ENCODE data around the gene ADCY10. TPM values are rescaled to one million over a fixed set of nuclear protein-coding genes. Genes with fewer than 3 reads are reported as not detected.

ADCY10 gene
- total RNA-seq, 1 donor from 2014 or later, result 0.27 TPM

- H3K4me1 ChIP-seq (ENCODE audit: insufficient read depth, low read length), result peaks cover 10% of the 10 kb centered on the region
- DNase-seq (ENCODE audit: low read depth), result no peak
- peak overlapping the region; percentile 53 for H3K27ac Mint-ChIP-seq (ENCODE audit: unreplicated experiment)
- H3K9me3 ChIP-seq (ENCODE audit: insufficient read depth, low read depth, low read length), result no peaks in the 10 kb centered on the region
- no peak overlapping the region for H3K27ac ChIP-seq (ENCODE audit: low read depth, low read length)
- peaks cover 3% of the 10 kb centered on the region for H4K20me1 ChIP-seq (ENCODE audit: insufficient read depth, low read length)
- no peak overlapping the region for H2AFZ ChIP-seq (ENCODE audit: low read depth, low read length)
- no peak overlapping the region for H3K4me3 ChIP-seq (ENCODE audit: insufficient read depth, low read depth, low read length)
- H3K79me2 ChIP-seq (ENCODE audit: insufficient read depth, low read length), result no peaks in the 10 kb centered on the region
- peaks cover 10% of the 10 kb centered on the region for H3K36me3 ChIP-seq (ENCODE audit: insufficient read depth, low read length)
- H3K27me3 ChIP-seq (ENCODE audit: insufficient read depth, low read length), result no peaks in the 10 kb centered on the region
- peak overlapping the region; percentile 19 for H3K9ac ChIP-seq (ENCODE audit: low read length)
- no peaks in the 10 kb centered on the region for H3K9me3 Mint-ChIP-seq (ENCODE audit: unreplicated experiment)
- no peak for FAIRE-seq
- peaks cover 34% of the 10 kb centered on the region for H3K36me3 Mint-ChIP-seq (ENCODE audit: low read depth, unreplicated experiment)
- no peak overlapping the region for H3K4me3 Mint-ChIP-seq (ENCODE audit: unreplicated experiment)
- H3K27me3 Mint-ChIP-seq (ENCODE audit: low read depth, unreplicated experiment), result no peaks in the 10 kb centered on the region
- peaks cover 5% of the 10 kb centered on the region for H3K4me1 Mint-ChIP-seq (ENCODE audit: low read depth, unreplicated experiment)
- TF ChIP-seq EZH2 (IDR thresholded peaks at IDR 0.05; ENCODE audit: insufficient read depth, low read length) (no peak), CTCF (IDR thresholded peaks at IDR 0.05; ENCODE audit: insufficient read depth, low read depth, low read length) (no peak)
- no peak overlapping the region for H3K4me2 ChIP-seq (ENCODE audit: low read length)
Observed at GRCh38 chr1:167790117-167790516, 123.8 kb downstream of the ADCY10 start.

GRCh38 chr1:167789501-167789900 is 124.4 kb downstream of the ADCY10 start:
- peaks cover 10% of the 10 kb centered on the region for H3K36me3 ChIP-seq (ENCODE audit: insufficient read depth, low read length)
- H3K4me1 ChIP-seq (ENCODE audit: insufficient read depth, low read length), result peaks cover 10% of the 10 kb centered on the region
- Mint-ChIP-seq H3K27me3 (ENCODE audit: low read depth, unreplicated experiment) (no peaks in the 10 kb centered on the region), H3K4me1 (ENCODE audit: low read depth, unreplicated experiment) (peaks cover 5% of the 10 kb centered on the region), H3K36me3 (ENCODE audit: low read depth, unreplicated experiment) (peaks cover 36% of the 10 kb centered on the region), H3K27ac (ENCODE audit: unreplicated experiment) (peak overlapping the region; percentile 53), H3K4me3 (ENCODE audit: unreplicated experiment) (no peak overlapping the region), H3K9me3 (ENCODE audit: unreplicated experiment) (no peaks in the 10 kb centered on the region)
- H3K27ac ChIP-seq (ENCODE audit: low read depth, low read length), result no peak overlapping the region
- H3K4me2 ChIP-seq (ENCODE audit: low read length), result no peak overlapping the region
- no peaks in the 10 kb centered on the region for H3K9me3 ChIP-seq (ENCODE audit: insufficient read depth, low read depth, low read length)
- H3K27me3 ChIP-seq (ENCODE audit: insufficient read depth, low read length), result no peaks in the 10 kb centered on the region
- TF ChIP-seq EZH2 (IDR thresholded peaks at IDR 0.05; ENCODE audit: insufficient read depth, low read length), result no peak
- no peak for TF ChIP-seq CTCF (IDR thresholded peaks at IDR 0.05; ENCODE audit: insufficient read depth, low read depth, low read length)
- no peak overlapping the region for H2AFZ ChIP-seq (ENCODE audit: low read depth, low read length)
- H3K9ac ChIP-seq (ENCODE audit: low read length), result peak overlapping the region; percentile 19
- no peaks in the 10 kb centered on the region for H3K79me2 ChIP-seq (ENCODE audit: insufficient read depth, low read length)
- FAIRE-seq, result no peak
- no peak overlapping the region for H3K4me3 ChIP-seq (ENCODE audit: insufficient read depth, low read depth, low read length)
- H4K20me1 ChIP-seq (ENCODE audit: insufficient read depth, low read length), result peaks cover 5% of the 10 kb centered on the region
- no peak for DNase-seq (ENCODE audit: low read depth)

GRCh38 chr1:167786502-167786901 is 127.4 kb downstream of the ADCY10 start:
- Histone ChIP-seq H4K20me1 (ENCODE audit: insufficient read depth, low read length) (peaks cover 5% of the 10 kb centered on the region), H3K36me3 (ENCODE audit: insufficient read depth, low read length) (peaks cover 10% of the 10 kb centered on the region)

More at GRCh38 chr1:167786502-167786901, 127.4 kb downstream of the ADCY10 start:
- Histone ChIP-seq H3K4me1 (ENCODE audit: insufficient read depth, low read length) (peaks cover 7% of the 10 kb centered on the region), H3K27ac (ENCODE audit: low read depth, low read length) (no peak overlapping the region), H2AFZ (ENCODE audit: low read depth, low read length) (no peak overlapping the region), H3K9ac (ENCODE audit: low read length) (no peak overlapping the region), H3K4me2 (ENCODE audit: low read length) (no peak overlapping the region), H3K27me3 (ENCODE audit: insufficient read depth, low read length) (no peaks in the 10 kb centered on the region), H3K79me2 (ENCODE audit: insufficient read depth, low read length) (no peaks in the 10 kb centered on the region), H3K4me3 (ENCODE audit: insufficient read depth, low read depth, low read length) (no peak overlapping the region), H3K9me3 (ENCODE audit: insufficient read depth, low read depth, low read length) (no peaks in the 10 kb centered on the region)
- Mint-ChIP-seq H3K36me3 (ENCODE audit: low read depth, unreplicated experiment) (peaks cover 25% of the 10 kb centered on the region), H3K4me1 (ENCODE audit: low read depth, unreplicated experiment) (no peaks in the 10 kb centered on the region), H3K27me3 (ENCODE audit: low read depth, unreplicated experiment) (no peaks in the 10 kb centered on the region), H3K9me3 (ENCODE audit: unreplicated experiment) (no peaks in the 10 kb centered on the region), H3K4me3 (ENCODE audit: unreplicated experiment) (no peak overlapping the region), H3K27ac (ENCODE audit: unreplicated experiment) (no peak overlapping the region)
- DNase-seq (ENCODE audit: low read depth) (no peak), FAIRE-seq (no peak)
- no peak for TF ChIP-seq CTCF (IDR thresholded peaks at IDR 0.05; ENCODE audit: insufficient read depth, low read depth, low read length)
- TF ChIP-seq EZH2 (IDR thresholded peaks at IDR 0.05; ENCODE audit: insufficient read depth, low read length), result no peak
